GM18861 (cell line): ENCODE results near the gene THOC5.
"Not testable (repeated sequence)": the region's sequence is repeated elsewhere in the genome, so short reads cannot be mapped to it uniquely, and the experiment has no call there.

ENCODE experiments used
- ATAC-seq: cut with Tn5 transposase; IDR thresholded peaks from one replicate; pipeline ENCODE4 v1.9.1; 2021; ENCODE audit not compliant: unreplicated experiment

The THOC5 gene

GRCh38 chr22:29563652-29564460 lies 10.3 kb upstream of the THOC5 start:
- no peak for ATAC-seq

DNA sequence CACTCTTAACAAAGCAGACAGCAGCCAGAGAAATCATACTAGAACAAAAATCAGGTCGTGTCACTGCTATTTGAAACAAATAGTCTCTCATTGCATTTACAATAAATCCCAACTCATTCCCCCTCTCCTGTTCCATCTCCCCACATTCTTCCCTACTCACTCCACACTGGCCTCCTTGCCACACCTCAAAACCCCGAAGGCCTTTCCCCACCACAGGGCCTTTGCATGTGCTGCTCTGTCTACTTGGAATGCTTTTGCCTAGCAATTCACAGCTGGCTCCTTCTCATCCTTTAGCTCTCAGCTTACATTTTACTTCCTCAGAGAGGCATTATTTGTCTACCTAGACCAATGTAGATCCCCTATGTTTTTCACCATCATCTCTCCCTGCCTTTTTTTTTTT lies 6.3 kb upstream of the THOC5 start:
- ATAC-seq, result no peak

DNA sequence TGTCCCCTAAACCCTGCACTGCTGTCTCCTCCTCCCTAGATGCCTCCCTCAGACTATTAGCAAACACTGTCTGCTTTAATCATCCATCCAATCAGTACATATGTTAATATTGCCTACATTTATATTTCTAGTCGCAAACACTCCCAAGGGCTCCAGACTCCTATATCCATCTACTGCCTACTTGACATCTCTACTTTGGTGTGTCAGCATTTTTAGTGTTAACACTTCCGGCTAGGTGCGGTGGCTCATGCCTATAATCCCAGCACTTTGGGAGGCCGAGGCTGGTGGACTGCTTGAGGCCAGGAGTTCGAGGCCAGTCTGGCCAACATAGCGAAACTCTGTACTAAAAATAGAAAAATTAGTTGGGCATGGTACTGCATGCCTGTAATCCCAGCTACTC lies 5.5 kb upstream of the THOC5 start:
- ATAC-seq, result no peak

DNA sequence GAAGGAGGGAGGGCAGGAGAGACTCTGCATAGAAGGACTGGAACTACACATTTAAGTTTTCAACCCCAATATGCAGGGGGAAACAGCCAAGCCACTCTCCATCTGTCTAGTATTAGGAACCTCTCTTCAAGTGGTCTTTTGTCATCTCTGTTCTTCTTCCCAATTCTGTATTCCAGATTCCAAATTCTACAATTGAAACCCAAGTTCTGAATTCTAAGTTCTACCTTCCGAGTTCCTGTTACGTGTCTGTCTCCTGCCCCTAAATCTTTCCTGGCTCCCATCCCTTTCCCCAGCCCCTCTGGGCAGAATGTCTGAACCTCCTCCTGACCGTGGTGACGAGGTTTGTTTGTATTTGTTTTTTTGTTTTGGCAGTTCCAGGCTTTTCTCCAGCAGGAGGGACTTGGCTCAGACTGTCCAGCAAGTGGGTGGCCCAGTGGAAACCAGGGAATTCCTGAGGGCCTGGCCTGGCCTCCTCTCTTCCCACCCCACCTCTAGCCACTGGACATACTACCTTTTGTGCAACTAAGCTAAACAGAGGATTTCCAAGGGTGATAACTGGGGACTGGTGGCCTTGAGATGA lies 1.6 kb upstream of the THOC5 start:
- no peak for ATAC-seq

- not testable (repeated sequence) for ATAC-seq
Observed at GRCh38 chr22:29552357-29552756, 1.2 kb downstream of the THOC5 start.

DNA sequence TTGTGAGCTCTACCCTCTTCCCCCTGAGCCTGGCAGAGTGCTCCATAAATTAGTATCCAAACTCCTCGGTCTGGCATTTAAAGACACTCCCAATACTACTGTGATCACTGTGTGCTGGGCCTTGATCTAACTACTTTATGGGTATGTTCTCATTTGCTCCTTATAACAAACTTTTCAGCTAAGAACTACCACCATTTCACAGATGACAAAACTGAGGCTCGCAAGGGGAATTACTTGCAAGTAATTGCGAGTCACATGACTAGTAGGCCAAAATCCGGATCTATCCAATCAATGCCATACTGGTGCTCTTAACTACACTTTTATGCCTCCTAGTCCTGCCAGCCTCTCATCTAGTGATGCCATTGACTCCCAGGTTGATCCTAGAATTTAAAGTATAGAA lies 3.6 kb downstream of the THOC5 start:
- no peak for ATAC-seq

DNA sequence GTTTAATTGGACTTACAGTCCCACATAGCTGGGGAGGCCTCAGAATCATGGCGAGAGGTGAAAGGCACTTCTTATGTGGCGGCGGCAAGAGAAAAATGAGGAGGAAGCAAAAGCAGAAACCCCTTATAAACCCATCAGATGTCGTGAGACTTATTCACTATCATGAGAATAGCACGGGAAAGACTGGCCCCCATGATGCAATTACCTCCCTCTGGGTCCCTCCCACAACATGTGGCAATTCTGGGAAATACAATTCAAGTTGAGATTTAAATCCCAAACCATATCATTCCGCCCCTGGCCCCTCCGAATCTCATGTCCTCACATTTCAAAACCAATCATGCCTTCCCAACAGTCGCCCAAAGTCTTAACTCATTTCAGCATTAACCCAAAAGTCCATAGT lies 8.5 kb downstream of the THOC5 start:
- ATAC-seq, result not testable (repeated sequence)

DNA sequence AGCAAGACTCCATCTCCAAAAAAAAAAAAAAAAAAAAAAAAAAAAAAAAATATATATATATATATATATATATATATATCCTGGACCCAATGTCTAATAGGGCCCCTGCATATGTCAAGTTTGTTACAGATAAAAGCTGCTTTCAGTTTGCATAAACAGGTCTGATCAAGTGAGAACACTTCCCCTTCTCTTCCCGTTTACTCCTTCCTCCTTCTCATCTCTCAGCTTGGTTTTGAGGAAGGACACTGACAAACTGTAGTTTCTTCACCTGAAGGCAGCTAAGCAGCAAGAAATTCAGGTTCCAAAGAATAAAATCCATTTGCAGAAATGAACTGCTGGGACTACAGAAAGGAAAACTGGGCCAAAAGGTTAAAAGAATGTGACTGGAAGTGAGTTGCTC lies 11.7 kb downstream of the THOC5 start:
- ATAC-seq, result no peak

- ATAC-seq, result no peak
Observed at GRCh38 chr22:29539105-29539504, 14.5 kb downstream of the THOC5 start.

GRCh38 chr22:29536411-29536810 lies 17.1 kb downstream of the THOC5 start:
- ATAC-seq, result no peak

DNA sequence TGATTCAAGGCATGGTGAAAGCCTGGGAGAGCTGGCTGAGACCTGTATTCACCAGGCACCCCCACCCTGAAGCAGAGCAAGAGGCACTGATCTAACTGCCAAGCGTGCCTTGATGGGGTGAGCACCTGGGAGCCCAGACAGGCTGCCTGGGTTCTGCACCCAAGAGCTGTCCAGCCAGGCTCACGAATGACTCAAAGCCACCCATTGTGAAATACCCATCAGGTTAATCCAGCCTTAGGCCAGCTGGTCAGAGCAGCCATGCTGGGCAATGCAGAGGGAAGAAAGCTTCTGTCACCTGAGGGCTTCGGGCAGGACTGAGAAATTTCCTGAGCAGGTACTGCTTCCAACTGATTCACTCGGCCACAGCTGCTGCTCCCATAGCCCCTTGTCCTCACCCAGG lies 22.1 kb downstream of the THOC5 start:
- no peak for ATAC-seq

- ATAC-seq, result no peak
Observed at GRCh38 chr22:29530716-29531115, 22.8 kb downstream of the THOC5 start.

DNA sequence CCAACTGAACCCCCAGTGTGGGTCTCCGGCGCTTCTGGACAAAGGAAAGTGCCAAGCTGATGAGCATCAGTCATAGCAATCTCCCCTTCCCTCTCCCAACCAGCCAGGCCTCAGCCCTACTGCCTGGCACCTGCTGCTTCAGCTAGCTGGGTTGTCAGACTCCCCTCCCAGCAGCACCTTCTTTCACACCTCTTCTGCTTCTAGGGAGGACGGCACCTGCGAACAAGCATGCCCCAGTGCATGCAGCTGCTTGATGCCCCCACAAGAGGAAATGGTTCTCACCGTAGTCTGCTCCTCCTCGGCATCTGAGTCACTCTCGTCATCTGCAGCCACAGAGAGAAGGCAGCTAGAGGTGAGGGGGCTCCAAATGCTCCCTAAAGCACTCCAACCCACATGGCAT lies 25.4 kb downstream of the THOC5 start:
- ATAC-seq, result no peak

GRCh38 chr22:29524442-29525191 lies 28.9 kb downstream of the THOC5 start:
- no peak for ATAC-seq

- no peak for ATAC-seq
Observed at GRCh38 chr22:29523761-29524160, 29.8 kb downstream of the THOC5 start.

GRCh38 chr22:29521526-29521925 lies 32.0 kb downstream of the THOC5 start:
- ATAC-seq, result no peak

GRCh38 chr22:29520851-29521250 lies 32.7 kb downstream of the THOC5 start:
- no peak for ATAC-seq

GRCh38 chr22:29519996-29520395 lies 33.6 kb downstream of the THOC5 start:
- no peak for ATAC-seq

DNA sequence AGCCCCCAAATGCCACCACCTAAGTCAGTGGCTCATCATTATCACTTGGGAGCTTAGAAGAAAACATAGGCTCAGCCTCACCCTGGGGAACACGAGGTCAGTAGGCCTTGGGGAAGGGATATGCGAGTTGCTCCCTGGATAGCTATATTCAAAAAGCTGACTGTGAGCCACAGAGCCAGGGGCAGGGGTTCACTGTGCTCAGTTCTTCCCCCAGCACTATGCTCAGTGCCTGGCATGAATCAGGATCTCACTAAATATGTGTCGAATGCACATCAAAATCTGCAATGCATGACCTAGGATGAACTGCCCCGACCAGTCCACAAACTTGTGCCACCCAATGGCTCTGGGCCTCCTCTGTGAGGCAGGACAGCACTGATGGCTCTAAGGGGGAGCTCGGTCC lies 35.1 kb downstream of the THOC5 start:
- no peak for ATAC-seq

DNA sequence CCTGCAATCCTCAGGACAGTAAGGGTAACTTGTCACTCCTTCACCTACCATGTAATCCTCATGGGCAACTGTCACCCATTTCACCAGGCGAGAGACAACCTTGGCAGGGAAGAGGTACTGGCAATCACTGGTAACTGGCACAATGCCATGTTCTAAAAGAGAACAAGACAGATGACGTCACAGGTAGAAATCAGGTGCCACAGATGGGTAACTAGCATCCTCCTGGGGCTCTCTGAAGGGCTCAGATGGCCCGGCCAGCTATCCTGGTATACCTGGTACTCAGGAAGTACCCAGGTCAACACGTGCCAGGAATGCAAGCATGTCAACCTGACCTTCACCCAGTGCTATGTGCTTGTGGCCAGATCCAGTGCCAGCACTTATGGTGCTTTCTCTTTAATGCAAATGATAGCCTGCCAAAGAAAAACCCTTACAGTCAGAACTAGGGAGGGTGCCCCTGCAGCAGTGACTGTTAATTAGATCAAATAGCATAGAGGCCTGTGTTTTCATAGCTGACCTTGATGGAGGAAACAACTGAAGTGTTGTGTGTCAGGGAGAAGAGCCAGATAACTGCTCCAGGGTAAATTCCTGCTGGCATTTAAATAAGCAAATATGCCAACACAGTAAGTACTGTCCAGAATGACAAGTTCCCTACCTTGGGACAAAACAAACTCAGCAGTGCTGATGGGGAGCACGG lies 36.2 kb downstream of the THOC5 start:
- no peak for ATAC-seq

DNA sequence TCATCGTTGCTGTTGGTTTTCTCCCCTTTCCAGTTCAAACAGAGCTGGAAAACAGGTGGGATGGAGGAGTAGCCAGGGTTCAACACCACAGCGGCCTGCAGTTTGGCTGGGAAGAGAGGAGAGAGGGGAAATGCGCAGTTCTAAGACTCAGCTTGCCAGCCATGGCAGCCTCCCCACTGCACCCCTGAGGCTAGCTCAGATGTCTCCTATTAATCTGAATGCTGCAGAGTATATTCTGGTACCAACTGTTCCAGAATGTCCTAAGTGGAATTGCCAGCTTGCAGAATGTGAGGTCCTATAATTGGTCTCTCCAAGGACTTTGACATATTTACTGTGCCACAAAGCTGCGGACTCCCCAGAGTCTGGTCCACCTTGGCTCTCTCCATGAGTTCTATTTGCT lies 41.5 kb downstream of the THOC5 start:
- no peak for ATAC-seq
